ENCODE measurements around the gene MPEG1.

The MPEG1 gene

GRCh38 chr11:59178402-59178801, 34.3 kb downstream of the MPEG1 start:
- Mint-ChIP-seq H3K36me3 (ENCODE audit: low read depth) (no peaks in the 10 kb centered on the region), H3K4me1 (ENCODE audit: low read depth) (peaks cover 3% of the 10 kb centered on the region), H3K27ac (no peak overlapping the region), H3K4me3 (no peak overlapping the region), H3K9me3 (no peaks in the 10 kb centered on the region), H3K27me3 (ENCODE audit: low read depth) (peaks cover 38% of the 10 kb centered on the region)
- no peak for DNase-seq (ENCODE audit: low spot score)

GRCh38 chr11:59176330-59176729, 36.4 kb downstream of the MPEG1 start:
- no peak for DNase-seq (ENCODE audit: low spot score)
- Mint-ChIP-seq H3K4me1 (ENCODE audit: low read depth) (peaks cover 10% of the 10 kb centered on the region), H3K36me3 (ENCODE audit: low read depth) (no peaks in the 10 kb centered on the region), H3K9me3 (no peaks in the 10 kb centered on the region), H3K27ac (no peak overlapping the region), H3K27me3 (ENCODE audit: low read depth) (peaks cover 44% of the 10 kb centered on the region), H3K4me3 (no peak overlapping the region)

GRCh38 chr11:59175091-59175501, 37.6 kb downstream of the MPEG1 start:
- no peak overlapping the region for H3K4me3 Mint-ChIP-seq
- no peaks in the 10 kb centered on the region for H3K36me3 Mint-ChIP-seq (ENCODE audit: low read depth)
- H3K27me3 Mint-ChIP-seq (ENCODE audit: low read depth): peaks cover 44% of the 10 kb centered on the region
- no peak overlapping the region for H3K27ac Mint-ChIP-seq
- DNase-seq (ENCODE audit: low spot score): no peak
- peaks cover 10% of the 10 kb centered on the region for H3K4me1 Mint-ChIP-seq (ENCODE audit: low read depth)
- no peaks in the 10 kb centered on the region for H3K9me3 Mint-ChIP-seq

- no peak for DNase-seq (ENCODE audit: low spot score)
- Mint-ChIP-seq H3K27ac (no peak overlapping the region), H3K4me1 (ENCODE audit: low read depth) (peaks cover 10% of the 10 kb centered on the region), H3K4me3 (no peak overlapping the region), H3K36me3 (ENCODE audit: low read depth) (no peaks in the 10 kb centered on the region), H3K27me3 (ENCODE audit: low read depth) (peaks cover 44% of the 10 kb centered on the region), H3K9me3 (no peaks in the 10 kb centered on the region)
Observed at GRCh38 chr11:59174664-59175033, 38.1 kb downstream of the MPEG1 start.

GRCh38 chr11:59173964-59174663, 38.6 kb downstream of the MPEG1 start:
- peaks cover 10% of the 10 kb centered on the region for H3K4me1 Mint-ChIP-seq (ENCODE audit: low read depth)
- no peak overlapping the region for H3K27ac Mint-ChIP-seq
- H3K36me3 Mint-ChIP-seq (ENCODE audit: low read depth): no peaks in the 10 kb centered on the region
- peaks cover 44% of the 10 kb centered on the region for H3K27me3 Mint-ChIP-seq (ENCODE audit: low read depth)
- no peak for DNase-seq (ENCODE audit: low spot score)
- no peaks in the 10 kb centered on the region for H3K9me3 Mint-ChIP-seq
- H3K4me3 Mint-ChIP-seq: no peak overlapping the region

DNA sequence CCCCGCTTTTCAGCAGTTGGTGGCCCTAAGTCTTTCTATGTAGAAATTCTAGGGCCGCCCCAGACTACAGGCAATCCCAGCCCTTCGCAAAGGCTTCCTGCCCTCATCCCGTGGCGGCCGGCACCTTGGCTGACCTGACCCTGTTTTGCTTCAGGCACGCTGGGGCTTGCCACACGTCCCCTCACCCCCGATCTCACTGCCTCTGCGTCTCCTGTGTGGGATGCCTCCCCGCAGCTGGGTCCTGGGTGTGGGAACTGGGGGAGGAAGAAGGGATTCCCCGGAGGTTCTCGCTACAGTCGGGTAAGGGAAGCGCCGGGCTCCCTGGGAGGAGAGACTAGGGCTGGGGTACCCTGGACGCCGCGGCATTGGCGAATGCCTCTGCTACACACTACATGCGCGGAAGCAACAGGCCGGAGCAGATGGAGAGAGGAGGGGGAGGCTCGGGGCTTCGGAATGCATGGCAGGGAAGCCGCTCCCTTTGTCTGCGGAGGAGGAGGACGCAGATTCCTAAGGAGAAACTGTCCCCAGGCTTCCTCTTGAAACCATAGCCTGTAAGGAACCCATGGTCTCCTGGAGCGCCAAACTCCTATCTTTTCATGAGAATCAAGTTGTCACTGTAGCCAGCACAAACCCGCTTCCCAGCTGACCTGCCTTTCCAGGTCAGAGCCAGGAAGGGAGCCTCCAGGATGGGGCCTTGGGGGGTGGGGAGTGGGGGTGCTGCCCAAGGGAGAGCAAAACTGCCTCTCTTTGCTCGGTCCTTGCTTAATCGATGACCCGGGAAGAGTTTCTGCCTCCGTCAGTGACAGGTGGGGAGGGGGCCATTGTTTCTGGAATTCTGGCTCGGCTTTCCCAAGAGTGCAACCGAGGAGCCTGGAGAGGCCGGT, 39.4 kb downstream of the MPEG1 start:
- Mint-ChIP-seq H3K27me3 (ENCODE audit: low read depth) (peaks cover 42% of the 10 kb centered on the region), H3K27ac (peak overlapping the region; percentile 50), H3K4me1 (ENCODE audit: low read depth) (peaks cover 10% of the 10 kb centered on the region), H3K36me3 (ENCODE audit: low read depth) (no peaks in the 10 kb centered on the region), H3K9me3 (no peaks in the 10 kb centered on the region), H3K4me3 (peak overlapping the region; percentile 82)
- no peak for DNase-seq (ENCODE audit: low spot score)

DNA sequence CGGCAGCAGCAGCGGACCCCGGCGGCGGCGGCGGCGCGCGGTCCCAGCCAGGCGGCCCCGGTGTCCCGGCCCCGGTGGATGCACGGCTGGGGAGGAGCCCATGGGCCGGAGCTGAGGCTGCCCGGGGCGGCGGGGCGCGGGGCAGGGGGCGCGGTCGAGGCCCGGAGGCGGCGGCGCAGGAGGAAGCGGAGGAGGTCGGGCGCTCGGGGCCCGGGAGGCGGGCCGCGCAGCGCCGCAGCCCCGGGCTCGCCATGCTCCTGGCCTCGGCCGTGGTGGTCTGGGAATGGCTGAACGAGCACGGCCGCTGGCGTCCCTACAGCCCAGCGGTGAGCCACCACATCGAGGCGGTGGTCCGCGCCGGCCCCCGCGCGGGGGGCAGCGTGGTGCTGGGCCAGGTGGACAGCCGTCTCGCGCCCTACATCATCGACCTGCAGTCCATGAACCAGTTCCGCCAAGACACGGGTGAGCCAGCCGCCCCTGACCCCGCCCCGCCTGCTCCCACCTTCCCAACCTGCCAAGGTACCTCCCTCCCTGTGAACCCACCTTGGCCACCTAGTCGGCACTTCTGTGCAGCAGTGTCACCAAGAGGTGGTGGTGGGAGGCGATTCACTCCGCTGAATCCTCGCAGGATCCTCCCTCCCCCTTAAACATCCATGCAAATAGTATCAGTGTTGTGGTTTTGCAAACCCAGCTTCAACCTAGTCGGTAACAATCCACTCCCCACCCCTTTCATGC, 40.2 kb downstream of the MPEG1 start:
- Mint-ChIP-seq H3K27ac (peak overlapping the region; percentile 50), H3K4me1 (ENCODE audit: low read depth) (peaks cover 10% of the 10 kb centered on the region), H3K36me3 (ENCODE audit: low read depth) (no peaks in the 10 kb centered on the region), H3K27me3 (ENCODE audit: low read depth) (peaks cover 42% of the 10 kb centered on the region), H3K4me3 (peak overlapping the region; percentile 82), H3K9me3 (no peaks in the 10 kb centered on the region)
- no peak for DNase-seq (ENCODE audit: low spot score)

GRCh38 chr11:59171508-59172322, 41.0 kb downstream of the MPEG1 start, which contains the start of gene DTX4:
TSS of gene DTX4 (plus strand) at chr11:59172132. CDS start at chr11:59172596, 464 bp downstream.
- peaks cover 10% of the 10 kb centered on the region for H3K4me1 Mint-ChIP-seq (ENCODE audit: low read depth)
- H3K27ac Mint-ChIP-seq: peak within 1 kb of the TSS; percentile 50
- H3K27me3 Mint-ChIP-seq (ENCODE audit: low read depth): peaks cover 37% of the 10 kb centered on the region
- no peaks in the 10 kb centered on the region for H3K9me3 Mint-ChIP-seq
- H3K36me3 Mint-ChIP-seq (ENCODE audit: low read depth): no peaks in the 10 kb centered on the region
- H3K4me3 Mint-ChIP-seq: peak within 1 kb of the TSS; percentile 82
- DNase-seq (ENCODE audit: low spot score): peak; percentile 86

DNA sequence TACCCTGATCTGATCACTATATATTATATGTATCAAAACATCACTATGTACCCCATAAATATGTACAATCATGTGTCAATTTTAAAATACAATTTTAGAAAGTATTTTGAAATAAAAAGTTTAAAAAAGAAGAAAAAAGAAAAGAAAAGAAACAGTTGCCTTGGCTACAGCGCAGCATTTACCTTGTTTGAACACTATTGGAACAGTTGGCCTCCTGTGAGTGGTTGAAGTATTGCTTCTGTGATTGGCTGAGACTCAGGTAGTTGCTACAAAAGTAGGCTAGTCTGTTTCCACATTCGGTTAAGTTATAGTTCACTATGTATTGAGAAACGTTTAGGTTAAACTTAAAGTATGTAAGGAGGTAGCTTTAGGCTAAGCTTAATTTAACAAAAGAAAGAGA, 48.7 kb downstream of the MPEG1 start:
- H3K27ac Mint-ChIP-seq: no peak overlapping the region
- H3K36me3 Mint-ChIP-seq (ENCODE audit: low read depth): no peaks in the 10 kb centered on the region
- peaks cover 2% of the 10 kb centered on the region for H3K4me1 Mint-ChIP-seq (ENCODE audit: low read depth)
- no peak overlapping the region for H3K4me3 Mint-ChIP-seq
- no peak for DNase-seq (ENCODE audit: low spot score)
- H3K27me3 Mint-ChIP-seq (ENCODE audit: low read depth): peaks cover 29% of the 10 kb centered on the region
- no peaks in the 10 kb centered on the region for H3K9me3 Mint-ChIP-seq
